HepG2 (cell line): ENCODE data around the gene DTHD1. TPM values are rescaled to one million over a fixed set of nuclear protein-coding genes. Genes with fewer than 3 reads are reported as not detected.
A peak's percentile ranks its signal among the peaks of the same experiment; 100 is the strongest.

ENCODE experiments used
- ERF ChIP-seq: IDR thresholded peaks from 2 replicates; pipeline ENCODE4 v1.6.1; 2018; ENCODE audit warnings: missing biosample characterization, missing genetic modification reagents
- HNRNPLL ChIP-seq: fragments of 200-400 bp; formaldehyde crosslinking; IDR thresholded peaks from 2 replicates; pipeline ENCODE4 v1.6.1; 2017; ENCODE audit warnings: mild to moderate bottlenecking, low read depth, low read length; ENCODE audit not compliant: poor library complexity, severe bottlenecking
- MAFK ChIP-seq, 2 experiments: IDR thresholded peaks in 1 of 2; conservative IDR thresholded peaks in 1 of 2; 2 replicates each; pipeline ENCODE4 v1.6.1; 2011; ENCODE audit warnings: improper control_type of control experiment in 2 of 2, low read length in 2 of 2
- POLR2G ChIP-seq: fragments of 200-400 bp; formaldehyde crosslinking; IDR thresholded peaks from 2 replicates; pipeline ENCODE4 v1.6.1; 2018; ENCODE audit warnings: mild to moderate bottlenecking, low read depth, low read length, moderate library complexity
- RFX1 ChIP-seq: fragments of 450-650 bp; IDR thresholded peaks from 2 replicates; pipeline ENCODE4 v1.6.1; 2017
- RFX5 ChIP-seq: IDR thresholded peaks from 2 replicates; pipeline ENCODE4 v1.6.1; 2011; ENCODE audit warnings: low read depth, low read length, improper control_type of control experiment
- SRSF1 ChIP-seq: fragments of 200-400 bp; formaldehyde crosslinking; optimal IDR thresholded peaks from 2 replicates; pipeline ENCODE3; 2017; ENCODE audit warnings: mild to moderate bottlenecking, low read depth, low read length, moderate library complexity
- STAT5B ChIP-seq: sonication (generic); formaldehyde crosslinking; IDR thresholded peaks from 2 replicates; pipeline ENCODE4 v1.4.0; 2020; ENCODE audit warnings: missing genetic modification reagents
- YEATS2 ChIP-seq: sonication (generic); formaldehyde crosslinking; IDR thresholded peaks from 2 replicates; pipeline ENCODE4 v1.4.0; 2020; ENCODE audit warnings: missing genetic modification reagents, borderline replicate concordance
- ZFP36L2 ChIP-seq: sonication (generic); formaldehyde crosslinking; IDR thresholded peaks from 2 replicates; pipeline ENCODE4 v1.4.0; 2020; ENCODE audit warnings: missing genetic modification reagents
- ZFY ChIP-seq: sonication (generic); formaldehyde crosslinking; IDR thresholded peaks from 2 replicates; pipeline ENCODE4 v1.4.0; 2020; ENCODE audit warnings: missing genetic modification reagents
- ZNF572 ChIP-seq: sonication (generic); formaldehyde crosslinking; IDR thresholded peaks from 2 replicates; pipeline ENCODE4 v1.5.1; 2020; ENCODE audit warnings: mild to moderate bottlenecking, missing genetic modification reagents
- polyA plus RNA-seq, 8 experiments: library from polyadenylated mRNA; depleted of rRNA in 3 of 8; stranded (reverse) in 7 of 8; unstranded in 1 of 8; fragments of >200 nt; fragmentation: Illumina TruSeq in 4 of 8; extraction: Trizol in 4 of 8; gene quantifications; 2 replicates each; pipeline versions ENCODE4 v1.2.1 to v1.2.3, GENCODE V29; 2011 to 2016; ENCODE audit warnings: low read depth in 4 of 8, missing spikeins in 1 of 8, mixed read lengths in 1 of 8; ENCODE audit not compliant: insufficient read depth in 1 of 8
- total RNA-seq, 5 experiments: library from RNA; depleted of rRNA; stranded (reverse); fragments of >200 nt; fragmentation: Illumina TruSeq; extraction: Trizol; gene quantifications; 2 replicates each; pipeline ENCODE4 v1.2.3, GENCODE V29; 2016; ENCODE audit warnings: low read depth in 1 of 5
- TF ChIP-seq, protein P1 (sequence below): sonication (generic); formaldehyde crosslinking; IDR thresholded peaks from 2 replicates; pipeline ENCODE4 v1.4.0; 2020; ENCODE audit warnings: mild to moderate bottlenecking, missing genetic modification reagents
- TF ChIP-seq, protein P2 (sequence below): sonication (generic); formaldehyde crosslinking; conservative IDR thresholded peaks from 2 replicates; pipeline ENCODE4 v1.8.0; 2022; ENCODE audit warnings: low read depth, missing genetic modification reagents
- TF ChIP-seq, protein P3 (sequence below): IDR thresholded peaks from 2 replicates; pipeline ENCODE4 v1.6.1; 2018; ENCODE audit warnings: missing genetic modification reagents
- TF ChIP-seq, protein P4 (sequence below): sonication (generic); formaldehyde crosslinking; IDR thresholded peaks from 2 replicates; pipeline ENCODE4 v1.4.0; 2020; ENCODE audit warnings: missing genetic modification reagents
- TF ChIP-seq, protein P5 (sequence below), 2 experiments: sonication (generic) in 1 of 2; formaldehyde crosslinking in 1 of 2; IDR thresholded peaks; 2 replicates each; pipeline versions ENCODE4 v1.4.0 to v1.6.1; 2018 to 2020; ENCODE audit warnings: missing genetic modification reagents in 2 of 2, borderline replicate concordance in 1 of 2, low read depth in 1 of 2, mild to moderate bottlenecking in 1 of 2, missing biosample characterization in 1 of 2

The DTHD1 gene
- total and polyA plus RNA-seq, 2 of the 13 experiments (the other 11 are each of a cell fraction or from before 2014, with no cell fraction given): not detected

DNA sequence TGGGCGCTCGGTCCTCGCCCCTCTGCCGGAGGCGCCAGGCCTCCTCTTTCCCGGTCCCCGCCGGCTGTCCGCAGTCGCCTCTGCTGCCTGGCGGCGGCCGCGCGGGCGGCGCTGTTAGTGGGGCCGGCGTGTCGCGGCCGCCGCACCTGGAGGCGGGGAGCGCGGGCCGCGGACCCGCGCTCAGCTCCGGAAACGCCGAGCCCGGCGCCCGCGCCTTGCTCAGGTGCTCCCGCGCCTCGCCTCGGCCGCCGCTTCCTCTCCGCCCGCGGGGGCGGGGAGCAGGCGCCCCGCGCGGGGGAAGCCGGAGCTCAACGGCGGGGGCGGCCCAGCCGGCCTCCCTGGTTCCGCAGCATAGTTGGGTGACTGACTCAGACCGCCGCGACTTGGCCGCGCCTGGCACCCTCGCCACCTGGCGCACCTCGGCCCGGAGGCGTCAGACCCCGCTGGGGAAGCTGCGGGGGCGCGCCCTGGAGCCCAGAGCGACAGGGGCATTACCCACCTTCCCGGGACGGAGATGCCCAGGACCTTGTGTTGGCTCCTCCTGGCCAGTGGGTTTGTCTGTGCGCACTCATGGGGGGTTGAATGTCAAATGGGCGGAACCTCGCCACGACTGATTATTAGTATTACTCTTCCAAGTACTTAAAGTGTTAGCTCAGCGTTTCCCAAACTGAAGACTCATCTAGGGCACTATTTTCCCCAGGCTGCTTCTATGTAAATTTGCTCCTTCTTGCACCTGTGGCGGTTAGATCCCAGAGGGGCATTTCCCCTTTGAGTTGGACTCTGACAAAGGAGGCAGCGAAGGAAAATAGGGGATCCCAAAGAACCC lies 36.9 kb upstream of the DTHD1 start, which contains the start of gene ARAP2 (continued):
- peak; percentile 58 for TF ChIP-seq HNRNPLL
- no peak for TF ChIP-seq RFX1
- TF ChIP-seq, protein P1, sequence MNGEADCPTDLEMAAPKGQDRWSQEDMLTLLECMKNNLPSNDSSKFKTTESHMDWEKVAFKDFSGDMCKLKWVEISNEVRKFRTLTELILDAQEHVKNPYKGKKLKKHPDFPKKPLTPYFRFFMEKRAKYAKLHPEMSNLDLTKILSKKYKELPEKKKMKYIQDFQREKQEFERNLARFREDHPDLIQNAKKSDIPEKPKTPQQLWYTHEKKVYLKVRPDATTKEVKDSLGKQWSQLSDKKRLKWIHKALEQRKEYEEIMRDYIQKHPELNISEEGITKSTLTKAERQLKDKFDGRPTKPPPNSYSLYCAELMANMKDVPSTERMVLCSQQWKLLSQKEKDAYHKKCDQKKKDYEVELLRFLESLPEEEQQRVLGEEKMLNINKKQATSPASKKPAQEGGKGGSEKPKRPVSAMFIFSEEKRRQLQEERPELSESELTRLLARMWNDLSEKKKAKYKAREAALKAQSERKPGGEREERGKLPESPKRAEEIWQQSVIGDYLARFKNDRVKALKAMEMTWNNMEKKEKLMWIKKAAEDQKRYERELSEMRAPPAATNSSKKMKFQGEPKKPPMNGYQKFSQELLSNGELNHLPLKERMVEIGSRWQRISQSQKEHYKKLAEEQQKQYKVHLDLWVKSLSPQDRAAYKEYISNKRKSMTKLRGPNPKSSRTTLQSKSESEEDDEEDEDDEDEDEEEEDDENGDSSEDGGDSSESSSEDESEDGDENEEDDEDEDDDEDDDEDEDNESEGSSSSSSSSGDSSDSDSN: peak; percentile 74; the same call in 1 of the 2 replicates
- 0 out of 2 replicates have a peak, but pooled peaks have one; percentile 38 for TF ChIP-seq POLR2G
- peak; percentile 33 to 41; a peak in 3 of 4 replicates for TF ChIP-seq MAFK (conservative IDR thresholded peaks at IDR 0.05 in 1 of 2, IDR thresholded peaks at IDR 0.05 in 1 of 2; ENCODE audit: low read length in 2 of 2)
- no peak for TF ChIP-seq STAT5B (CRISPR knock-in tag)
- TF ChIP-seq ZFP36L2 (CRISPR knock-in tag): no peak
- TF ChIP-seq, protein P2, sequence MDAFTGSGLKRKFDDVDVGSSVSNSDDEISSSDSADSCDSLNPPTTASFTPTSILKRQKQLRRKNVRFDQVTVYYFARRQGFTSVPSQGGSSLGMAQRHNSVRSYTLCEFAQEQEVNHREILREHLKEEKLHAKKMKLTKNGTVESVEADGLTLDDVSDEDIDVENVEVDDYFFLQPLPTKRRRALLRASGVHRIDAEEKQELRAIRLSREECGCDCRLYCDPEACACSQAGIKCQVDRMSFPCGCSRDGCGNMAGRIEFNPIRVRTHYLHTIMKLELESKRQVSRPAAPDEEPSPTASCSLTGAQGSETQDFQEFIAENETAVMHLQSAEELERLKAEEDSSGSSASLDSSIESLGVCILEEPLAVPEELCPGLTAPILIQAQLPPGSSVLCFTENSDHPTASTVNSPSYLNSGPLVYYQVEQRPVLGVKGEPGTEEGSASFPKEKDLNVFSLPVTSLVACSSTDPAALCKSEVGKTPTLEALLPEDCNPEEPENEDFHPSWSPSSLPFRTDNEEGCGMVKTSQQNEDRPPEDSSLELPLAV (CRISPR knock-in tag): 0 out of 2 replicates have a peak, but pooled peaks have one; percentile 45
- TF ChIP-seq YEATS2: no peak
- no peak for TF ChIP-seq ERF (CRISPR knock-in tag)
- TF ChIP-seq, protein P3, sequence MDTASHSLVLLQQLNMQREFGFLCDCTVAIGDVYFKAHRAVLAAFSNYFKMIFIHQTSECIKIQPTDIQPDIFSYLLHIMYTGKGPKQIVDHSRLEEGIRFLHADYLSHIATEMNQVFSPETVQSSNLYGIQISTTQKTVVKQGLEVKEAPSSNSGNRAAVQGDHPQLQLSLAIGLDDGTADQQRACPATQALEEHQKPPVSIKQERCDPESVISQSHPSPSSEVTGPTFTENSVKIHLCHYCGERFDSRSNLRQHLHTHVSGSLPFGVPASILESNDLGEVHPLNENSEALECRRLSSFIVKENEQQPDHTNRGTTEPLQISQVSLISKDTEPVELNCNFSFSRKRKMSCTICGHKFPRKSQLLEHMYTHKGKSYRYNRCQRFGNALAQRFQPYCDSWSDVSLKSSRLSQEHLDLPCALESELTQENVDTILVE (CRISPR knock-in tag): no peak
- no peak for TF ChIP-seq RFX5
- 0 out of 2 replicates have a peak, but pooled peaks have one; percentile 39 for TF ChIP-seq ZFY
- peak; percentile 34 for TF ChIP-seq SRSF1
- no peak for TF ChIP-seq ZNF572 (CRISPR knock-in tag)
- TF ChIP-seq, protein P4, sequence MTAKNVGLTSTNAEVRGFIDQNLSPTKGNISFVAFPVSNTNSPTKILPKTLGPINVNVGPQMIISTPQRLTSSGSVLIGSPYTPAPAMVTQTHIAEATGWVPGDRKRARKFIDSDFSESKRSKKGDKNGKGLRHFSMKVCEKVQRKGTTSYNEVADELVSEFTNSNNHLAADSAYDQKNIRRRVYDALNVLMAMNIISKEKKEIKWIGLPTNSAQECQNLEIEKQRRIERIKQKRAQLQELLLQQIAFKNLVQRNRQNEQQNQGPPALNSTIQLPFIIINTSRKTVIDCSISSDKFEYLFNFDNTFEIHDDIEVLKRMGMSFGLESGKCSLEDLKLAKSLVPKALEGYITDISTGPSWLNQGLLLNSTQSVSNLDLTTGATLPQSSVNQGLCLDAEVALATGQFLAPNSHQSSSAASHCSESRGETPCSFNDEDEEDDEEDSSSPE (CRISPR knock-in tag): no peak
- TF ChIP-seq, protein P5, sequence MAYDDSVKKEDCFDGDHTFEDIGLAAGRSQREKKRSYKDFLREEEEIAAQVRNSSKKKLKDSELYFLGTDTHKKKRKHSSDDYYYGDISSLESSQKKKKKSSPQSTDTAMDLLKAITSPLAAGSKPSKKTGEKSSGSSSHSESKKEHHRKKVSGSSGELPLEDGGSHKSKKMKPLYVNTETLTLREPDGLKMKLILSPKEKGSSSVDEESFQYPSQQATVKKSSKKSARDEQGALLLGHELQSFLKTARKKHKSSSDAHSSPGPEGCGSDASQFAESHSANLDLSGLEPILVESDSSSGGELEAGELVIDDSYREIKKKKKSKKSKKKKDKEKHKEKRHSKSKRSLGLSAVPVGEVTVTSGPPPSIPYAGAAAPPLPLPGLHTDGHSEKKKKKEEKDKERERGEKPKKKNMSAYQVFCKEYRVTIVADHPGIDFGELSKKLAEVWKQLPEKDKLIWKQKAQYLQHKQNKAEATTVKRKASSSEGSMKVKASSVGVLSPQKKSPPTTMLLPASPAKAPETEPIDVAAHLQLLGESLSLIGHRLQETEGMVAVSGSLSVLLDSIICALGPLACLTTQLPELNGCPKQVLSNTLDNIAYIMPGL (CRISPR knock-in tag; IDR thresholded peaks at IDR 0.05; ENCODE audit: borderline replicate concordance in 1 of 2, low read depth in 1 of 2): no peak
